Vagina (tissue), 2 donors: ENCODE data around the gene RIPK1.

Experiments
- POLR2A ChIP-seq, 2 donors: fragments of 450-650 bp; IDR thresholded peaks; one replicate each; pipeline ENCODE4 v1.6.1; 2017; ENCODE audit warnings: antibody characterized with exemption in 2 of 2, mild to moderate bottlenecking in 2 of 2, moderate library complexity in 2 of 2
- POLR2AphosphoS5 ChIP-seq, 2 donors: sonication (generic); formaldehyde crosslinking; IDR thresholded peaks; one replicate each; pipeline ENCODE4 v1.9.0; 2017; ENCODE audit warnings: antibody characterized with exemption in 2 of 2, mild to moderate bottlenecking in 2 of 2, low read depth in 1 of 2; ENCODE audit not compliant: insufficient read depth in 1 of 2
- TF ChIP-seq, protein P1 (sequence below), 3 experiments: fragments of 450-650 bp in 2 of 3; fragments of 200-600 bp in 1 of 3; sonication (generic) in 1 of 3; IDR thresholded peaks; one replicate each; pipeline ENCODE4 v1.5.1; 2017 to 2019; ENCODE audit warnings: antibody characterized with exemption in 3 of 3, mild to moderate bottlenecking in 2 of 3, moderate library complexity in 2 of 3

DNA sequence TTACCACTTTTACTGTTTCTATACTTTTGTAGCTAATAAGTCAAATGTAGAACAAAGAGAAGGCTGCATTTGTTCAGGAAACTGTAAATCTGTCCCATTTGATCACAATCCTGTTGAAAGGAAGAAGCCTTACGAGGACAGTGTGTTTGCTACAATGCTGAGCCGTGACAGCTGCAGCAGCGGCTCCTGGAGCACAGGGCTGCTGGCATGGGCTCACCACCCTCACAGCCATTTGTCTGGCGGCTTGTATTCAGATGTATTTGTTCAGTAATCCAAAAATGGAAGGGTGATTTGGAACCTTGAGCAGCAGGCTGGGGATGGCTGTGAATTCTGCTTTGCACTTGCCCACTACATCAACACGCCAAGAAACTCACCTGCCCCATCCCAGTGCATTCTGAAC, 83.4 kb downstream of the RIPK1 start:
- TF ChIP-seq, protein P1, sequence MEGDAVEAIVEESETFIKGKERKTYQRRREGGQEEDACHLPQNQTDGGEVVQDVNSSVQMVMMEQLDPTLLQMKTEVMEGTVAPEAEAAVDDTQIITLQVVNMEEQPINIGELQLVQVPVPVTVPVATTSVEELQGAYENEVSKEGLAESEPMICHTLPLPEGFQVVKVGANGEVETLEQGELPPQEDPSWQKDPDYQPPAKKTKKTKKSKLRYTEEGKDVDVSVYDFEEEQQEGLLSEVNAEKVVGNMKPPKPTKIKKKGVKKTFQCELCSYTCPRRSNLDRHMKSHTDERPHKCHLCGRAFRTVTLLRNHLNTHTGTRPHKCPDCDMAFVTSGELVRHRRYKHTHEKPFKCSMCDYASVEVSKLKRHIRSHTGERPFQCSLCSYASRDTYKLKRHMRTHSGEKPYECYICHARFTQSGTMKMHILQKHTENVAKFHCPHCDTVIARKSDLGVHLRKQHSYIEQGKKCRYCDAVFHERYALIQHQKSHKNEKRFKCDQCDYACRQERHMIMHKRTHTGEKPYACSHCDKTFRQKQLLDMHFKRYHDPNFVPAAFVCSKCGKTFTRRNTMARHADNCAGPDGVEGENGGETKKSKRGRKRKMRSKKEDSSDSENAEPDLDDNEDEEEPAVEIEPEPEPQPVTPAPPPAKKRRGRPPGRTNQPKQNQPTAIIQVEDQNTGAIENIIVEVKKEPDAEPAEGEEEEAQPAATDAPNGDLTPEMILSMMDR (IDR thresholded peaks at IDR 0.05): no peak
- TF ChIP-seq POLR2AphosphoS5 (IDR thresholded peaks at IDR 0.05; ENCODE audit: insufficient read depth in 1 of 2, low read depth in 1 of 2) (no peak), POLR2A (IDR thresholded peaks at IDR 0.05) (no peak)
